ENCODE measurements around the gene CUEDC2.
A peak's percentile ranks its signal among the peaks of the same experiment; 100 is the strongest.

The CUEDC2 gene, protein sequence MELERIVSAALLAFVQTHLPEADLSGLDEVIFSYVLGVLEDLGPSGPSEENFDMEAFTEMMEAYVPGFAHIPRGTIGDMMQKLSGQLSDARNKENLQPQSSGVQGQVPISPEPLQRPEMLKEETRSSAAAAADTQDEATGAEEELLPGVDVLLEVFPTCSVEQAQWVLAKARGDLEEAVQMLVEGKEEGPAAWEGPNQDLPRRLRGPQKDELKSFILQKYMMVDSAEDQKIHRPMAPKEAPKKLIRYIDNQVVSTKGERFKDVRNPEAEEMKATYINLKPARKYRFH

GRCh38 chr10:102432162-102432950 is at the start of gene CUEDC2:
TSS of gene CUEDC2 (minus strand) at chr10:102432574. CDS start at chr10:102425188, 7,386 bp downstream.
- DNase-seq (ENCODE audit: extremely low read depth, low read depth) = peak; percentile 87
- H3K4me3 ChIP-seq (replicated peaks; ENCODE audit: low read depth, low read length) = peak within 1 kb of the TSS; percentile 66
- TF ChIP-seq, protein P1, sequence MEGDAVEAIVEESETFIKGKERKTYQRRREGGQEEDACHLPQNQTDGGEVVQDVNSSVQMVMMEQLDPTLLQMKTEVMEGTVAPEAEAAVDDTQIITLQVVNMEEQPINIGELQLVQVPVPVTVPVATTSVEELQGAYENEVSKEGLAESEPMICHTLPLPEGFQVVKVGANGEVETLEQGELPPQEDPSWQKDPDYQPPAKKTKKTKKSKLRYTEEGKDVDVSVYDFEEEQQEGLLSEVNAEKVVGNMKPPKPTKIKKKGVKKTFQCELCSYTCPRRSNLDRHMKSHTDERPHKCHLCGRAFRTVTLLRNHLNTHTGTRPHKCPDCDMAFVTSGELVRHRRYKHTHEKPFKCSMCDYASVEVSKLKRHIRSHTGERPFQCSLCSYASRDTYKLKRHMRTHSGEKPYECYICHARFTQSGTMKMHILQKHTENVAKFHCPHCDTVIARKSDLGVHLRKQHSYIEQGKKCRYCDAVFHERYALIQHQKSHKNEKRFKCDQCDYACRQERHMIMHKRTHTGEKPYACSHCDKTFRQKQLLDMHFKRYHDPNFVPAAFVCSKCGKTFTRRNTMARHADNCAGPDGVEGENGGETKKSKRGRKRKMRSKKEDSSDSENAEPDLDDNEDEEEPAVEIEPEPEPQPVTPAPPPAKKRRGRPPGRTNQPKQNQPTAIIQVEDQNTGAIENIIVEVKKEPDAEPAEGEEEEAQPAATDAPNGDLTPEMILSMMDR (IDR thresholded peaks at IDR 0.05; ENCODE audit: low read depth, low read length, missing control alignments) = no peak

GRCh38 chr10:102480396-102480795 is 48.0 kb upstream of the CUEDC2 start:
- TF ChIP-seq, protein P1 (IDR thresholded peaks at IDR 0.05; ENCODE audit: low read depth, low read length, missing control alignments) = no peak
- no peak overlapping the region for H3K4me3 ChIP-seq (replicated peaks; ENCODE audit: low read depth, low read length)
- DNase-seq (ENCODE audit: extremely low read depth, low read depth) = no peak

GRCh38 chr10:102479651-102480050 is 47.3 kb upstream of the CUEDC2 start:
- DNase-seq (ENCODE audit: extremely low read depth, low read depth) = no peak
- TF ChIP-seq, protein P1 (IDR thresholded peaks at IDR 0.05; ENCODE audit: low read depth, low read length, missing control alignments) = no peak
- H3K4me3 ChIP-seq (replicated peaks; ENCODE audit: low read depth, low read length) = no peak overlapping the region

DNA sequence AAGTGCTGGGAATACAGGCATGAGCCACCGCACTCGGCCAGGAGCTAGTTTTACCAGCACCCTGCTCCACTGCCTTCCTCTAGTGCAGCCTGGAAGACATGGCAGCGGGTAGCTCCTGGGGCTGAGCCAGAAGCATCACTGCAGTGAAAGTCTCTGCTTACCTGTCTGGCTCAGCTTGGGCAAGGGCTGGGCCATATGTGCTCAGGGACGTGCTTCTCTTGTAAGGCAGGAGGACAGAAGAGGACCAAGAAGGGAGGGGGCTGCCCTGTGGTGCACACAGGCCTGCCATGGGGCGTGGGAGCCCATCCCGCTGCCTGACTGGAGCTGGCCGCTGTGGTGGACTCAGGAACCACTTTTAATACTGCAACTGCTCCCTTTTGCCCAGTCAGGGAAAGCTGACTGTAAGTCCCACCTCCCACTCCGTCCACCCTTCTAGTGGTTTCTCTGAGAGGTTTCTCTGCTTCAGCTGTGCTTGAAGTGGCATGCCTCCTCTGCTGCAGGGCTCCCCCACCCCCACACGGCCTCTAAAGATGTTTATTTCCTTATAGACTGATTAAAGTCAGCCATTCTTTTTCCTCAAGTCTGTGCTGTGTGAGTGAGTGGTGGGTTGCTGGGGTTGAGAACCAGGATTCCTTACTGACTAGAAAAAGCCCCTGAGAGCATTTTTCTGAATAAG is 44.2 kb upstream of the CUEDC2 start:
- DNase-seq (ENCODE audit: extremely low read depth, low read depth) = no peak
- TF ChIP-seq, protein P1 (IDR thresholded peaks at IDR 0.05; ENCODE audit: low read depth, low read length, missing control alignments) = no peak
- no peak overlapping the region for H3K4me3 ChIP-seq (replicated peaks; ENCODE audit: low read depth, low read length)

GRCh38 chr10:102475451-102476040 is 43.2 kb upstream of the CUEDC2 start:
- no peak overlapping the region for H3K4me3 ChIP-seq (replicated peaks; ENCODE audit: low read depth, low read length)
- TF ChIP-seq, protein P1 (IDR thresholded peaks at IDR 0.05; ENCODE audit: low read depth, low read length, missing control alignments) = no peak
- DNase-seq (ENCODE audit: extremely low read depth, low read depth) = no peak

GRCh38 chr10:102473445-102474331 is 41.3 kb upstream of the CUEDC2 start:
- H3K4me3 ChIP-seq (replicated peaks; ENCODE audit: low read depth, low read length) = no peak overlapping the region
- no peak for DNase-seq (ENCODE audit: extremely low read depth, low read depth)

More at GRCh38 chr10:102473445-102474331, 41.3 kb upstream of the CUEDC2 start:
- TF ChIP-seq, protein P1 (IDR thresholded peaks at IDR 0.05; ENCODE audit: low read depth, low read length, missing control alignments) = no peak
